ENCODE data around the gene HES7. TPM values are rescaled to one million over a fixed set of nuclear protein-coding genes. Genes with fewer than 3 reads are reported as not detected.
A peak's percentile ranks its signal among the peaks of the same experiment; 100 is the strongest.

The HES7 gene
- total and polyA plus RNA-seq, 9 of the 15 experiments (the other 6 are each of a cell fraction or from before 2014, with no cell fraction given): 0.03 to 1.7 (median 0.14) TPM; not detected in 1

GRCh38 chr17:8072729-8073461 lies 51.0 kb downstream of the HES7 start:
- no TSS peak for BruUV-seq (replicated peaks)
- H3K27ac ChIP-seq (ENCODE audit: extremely low read depth, low read depth, low read length): no peak overlapping the region
- H3K9me1 ChIP-seq (ENCODE audit: control insufficient read depth, insufficient read depth, low read length): no peaks in the 10 kb centered on the region
- WGBS (ENCODE audit: insufficient coverage, low coverage, missing lambda C conversion rate): 35% methylated on average over 22 of the region's 40 CpGs
- H2AFZ ChIP-seq (ENCODE audit: low read depth, low read length): no peak overlapping the region
- no peak for TF ChIP-seq ZKSCAN3 (CRISPR knock-in tag; IDR thresholded peaks at IDR 0.05)
- peak; percentile 38; the same call in 1 of the 2 replicates for TF ChIP-seq ZBTB33 (CRISPR knock-in tag; IDR thresholded peaks at IDR 0.05)
- DNase-seq (ENCODE audit: extremely low read depth in 1 of 4, low spot score in 3 of 4) (no peak), FAIRE-seq (no peak), ATAC-seq (no peak)
- intact Hi-C loops (cut with micrococcal nuclease) (loop anchor here (5.0 kb wide), 1 partner anchor 39 kb away; no protein-coding TSS in a partner anchor), in situ Hi-C loops (cut with MboI) (loop anchor here (25.0 kb wide), 2 partner anchors 714 to 914 kb away; partner anchors contain the start of gene MFSD6L)
- no peaks in the 10 kb centered on the region for H3K79me2 ChIP-seq (ENCODE audit: control insufficient read depth, insufficient read depth, low read length)
- no peak overlapping the region for H3K4me2 ChIP-seq (ENCODE audit: insufficient read depth, low read length)
- no peaks in the 10 kb centered on the region for H4K20me1 ChIP-seq (replicated peaks; ENCODE audit: control insufficient read depth, insufficient read depth, low read length)
- H3K27me3 ChIP-seq (ENCODE audit: control insufficient read depth in 2 of 2, insufficient read depth in 2 of 2, low read length in 2 of 2): peaks cover 0 to 25% of the 10 kb centered on the region in 2 experiments; a peak in 3 of 5 replicates
- peaks cover 5 to 24% of the 10 kb centered on the region in 2 experiments; a peak in 3 of 5 replicates for H3K4me1 ChIP-seq (replicated peaks in 1 of 2; ENCODE audit: control insufficient read depth in 2 of 2, insufficient read depth in 2 of 2, low read length in 2 of 2)
- ChIA-PET CTCF (ENCODE audit: low intra/inter-chr PET ratio) (no interaction called here), POLR2A (interaction anchor here (0.6 to 2.1 kb wide), 4 partner anchors 8 to 175 kb away, joined by 3 to 9 read pairs (median 3); partner anchors contain the start of gene CTC1)
- no peak overlapping the region for H3K4me3 ChIP-seq
- no peaks in the 10 kb centered on the region for H3K36me3 ChIP-seq (ENCODE audit: control insufficient read depth, insufficient read depth, low read length)
- H3K9me3 ChIP-seq (replicated peaks; ENCODE audit: control insufficient read depth, insufficient read depth, low read depth, low read length): no peaks in the 10 kb centered on the region
- H3K9ac ChIP-seq (ENCODE audit: insufficient read depth in 1 of 2, low read depth in 2 of 2, low read length in 2 of 2): peak overlapping the region in 1 of 2 experiments; percentile 58; a peak in 2 of 4 replicates

All from K562 (cell line).